Neural cell (in vitro differentiated cells): Measurements from ENCODE around the gene CELF4.

Source experiments
- CTCF ChIP-seq: fragments of 450-650 bp; IDR thresholded peaks from 2 replicates; pipeline ENCODE4 v1.5.1; 2014; ENCODE audit warnings: antibody characterized with exemption, mild to moderate bottlenecking, moderate library complexity; ENCODE audit not compliant: poor library complexity, severe bottlenecking
- EZH2 ChIP-seq: fragments of 200-600, 300-800 bp; shearing (Covaris generic), sonication (generic); IDR thresholded peaks from 2 replicates; pipeline ENCODE4 v1.6.1; 2014; ENCODE audit warnings: antibody characterized with exemption, low read length, borderline replicate concordance, mild to moderate bottlenecking; ENCODE audit not compliant: insufficient read depth, poor library complexity, severe bottlenecking
- RAD21 ChIP-seq: fragments of 450-650 bp; conservative IDR thresholded peaks from 2 replicates; pipeline ENCODE4 v1.6.1; 2014; ENCODE audit warnings: antibody characterized with exemption, mild to moderate bottlenecking, moderate library complexity
- REST ChIP-seq: IDR thresholded peaks from 2 replicates; pipeline ENCODE4 v1.6.1; 2012; ENCODE audit warnings: borderline replicate concordance

- no peak for TF ChIP-seq CTCF
- no peak for TF ChIP-seq REST
- TF ChIP-seq EZH2, result no peak
- TF ChIP-seq RAD21, result no peak
Observed at GRCh38 chr18:37242091-37242490, 323.5 kb downstream of the CELF4 start.
